HEK293 (cell line): ENCODE data around the gene COL13A1.

Experiments
- CTCF ChIA-PET: fragments of 350-600 bp; formaldehyde crosslinking; extraction: SDS; loops from one replicate; lab custom pipeline; 2021; ENCODE audit warnings: antibody characterized with exemption; lab: Yijun Ruan, JAX
- POLR2A ChIA-PET: fragments of 300-600 bp; formaldehyde crosslinking; extraction: SDS; loops from one replicate; lab custom pipeline; 2020; ENCODE audit warnings: antibody characterized with exemption, inconsistent platforms; lab: Yijun Ruan, JAX
- H3K27ac ChIP-seq: fragments of 200-500 bp; sonication (Bioruptor generic); 2 replicates; pipeline ENCODE4 v1.5.1; 2014; ENCODE audit warnings: low read depth, low read length, control low read depth, inconsistent platforms; ENCODE audit errors: extremely low read depth
- H3K36me3 ChIP-seq, 2 experiments: fragments of 200-500 bp in 1 of 2; sonication (Bioruptor generic) in 1 of 2; 1 replicate in 1 of 2; 2 replicates in 1 of 2; pipeline ENCODE4 v1.5.1; 2014 to 2017; ENCODE audit warnings: inconsistent platforms in 2 of 2, low read length in 2 of 2; ENCODE audit not compliant: control insufficient read depth in 2 of 2, insufficient read depth in 1 of 2
- H3K4me1 ChIP-seq: fragments of 200-500 bp; sonication (Bioruptor generic); 2 replicates; pipeline ENCODE4 v1.5.1; 2014; ENCODE audit warnings: mild to moderate bottlenecking, low read length, inconsistent platforms; ENCODE audit not compliant: control insufficient read depth, insufficient read depth
- H3K4me3 ChIP-seq: 2 replicates; pipeline ENCODE4 v1.5.1; 2011; ENCODE audit warnings: low read depth, mild to moderate bottlenecking, control low read depth, low read length, moderate library complexity
- H3K9me3 ChIP-seq: fragments of 200-500 bp; sonication (Bioruptor generic); 2 replicates; pipeline ENCODE4 v1.5.1; 2014; ENCODE audit warnings: low read depth, low read length, inconsistent platforms; ENCODE audit not compliant: control insufficient read depth, insufficient read depth
- BCL11B ChIP-seq: fragments of 450-650 bp; formaldehyde crosslinking; IDR thresholded peaks from 2 replicates; pipeline ENCODE4 v1.5.1; 2016; ENCODE audit warnings: low read depth, missing biosample characterization, missing genetic modification characterization
- GLI2 ChIP-seq: fragments of 450-650 bp; formaldehyde crosslinking; IDR thresholded peaks from 2 replicates; pipeline ENCODE4; 2017; ENCODE audit warnings: missing biosample characterization, missing genetic modification characterization, low read depth, borderline replicate concordance
- GLI4 ChIP-seq: fragments of 450-650 bp; formaldehyde crosslinking; IDR thresholded peaks from 2 replicates; pipeline ENCODE4 v1.5.1; 2016; ENCODE audit warnings: missing biosample characterization, missing genetic modification characterization
- IKZF3 ChIP-seq: fragments of 450-650 bp; IDR thresholded peaks from 2 replicates; pipeline ENCODE4 v1.5.0; 2018; ENCODE audit warnings: missing biosample characterization, mild to moderate bottlenecking, missing genetic modification characterization, moderate library complexity
- KLF7 ChIP-seq: fragments of 450-650 bp; formaldehyde crosslinking; IDR thresholded peaks from 2 replicates; pipeline ENCODE4 v1.5.1; 2016; ENCODE audit warnings: missing biosample characterization, missing genetic modification characterization, borderline replicate concordance
- KLF9 ChIP-seq: fragments of 450-650 bp; formaldehyde crosslinking; IDR thresholded peaks from 2 replicates; pipeline ENCODE4 v1.5.1; 2016; ENCODE audit warnings: missing biosample characterization, missing genetic modification characterization, low read depth
- SCRT1 ChIP-seq: fragments of 450-650 bp; formaldehyde crosslinking; IDR thresholded peaks from 2 replicates; pipeline ENCODE4 v1.5.1; 2016; ENCODE audit warnings: missing biosample characterization, missing genetic modification characterization, borderline replicate concordance
- TCF7L2 ChIP-seq: IDR thresholded peaks from 2 replicates; pipeline ENCODE4 v1.6.1; 2011; ENCODE audit warnings: low read depth, mild to moderate bottlenecking, inconsistent platforms, low read length, moderate library complexity, borderline replicate concordance
- YY1 ChIP-seq: fragments of 450-650 bp; formaldehyde crosslinking; IDR thresholded peaks from 2 replicates; pipeline ENCODE4 v1.5.1; 2018; ENCODE audit warnings: missing biosample characterization, missing genetic modification characterization
- ZFP69B ChIP-seq: fragments of 450-650 bp; formaldehyde crosslinking; IDR thresholded peaks from 2 replicates; pipeline ENCODE4 v1.5.1; 2016; ENCODE audit warnings: missing biosample characterization, missing genetic modification characterization
- ZIC2 ChIP-seq: fragments of 450-650 bp; formaldehyde crosslinking; IDR thresholded peaks from 2 replicates; pipeline ENCODE4 v1.5.1; 2016; ENCODE audit warnings: missing biosample characterization, missing genetic modification characterization
- ZNF138 ChIP-seq: fragments of 450-650 bp; formaldehyde crosslinking; IDR thresholded peaks from 2 replicates; pipeline ENCODE4 v1.5.1; 2016; ENCODE audit warnings: missing biosample characterization, missing genetic modification characterization, borderline replicate concordance
- ZNF341 ChIP-seq: fragments of 450-650 bp; formaldehyde crosslinking; IDR thresholded peaks from 2 replicates; pipeline ENCODE4; 2016; ENCODE audit warnings: low read depth, missing biosample characterization, missing genetic modification characterization
- ZNF449 ChIP-seq: fragments of 450-650 bp; formaldehyde crosslinking; IDR thresholded peaks from 2 replicates; pipeline ENCODE4 v1.5.1; 2017; ENCODE audit warnings: missing biosample characterization, mild to moderate bottlenecking, missing genetic modification characterization, moderate library complexity
- ZNF555 ChIP-seq: fragments of 450-650 bp; formaldehyde crosslinking; conservative IDR thresholded peaks from 2 replicates; pipeline ENCODE4 v1.5.1; 2017; ENCODE audit warnings: missing biosample characterization, mild to moderate bottlenecking, missing genetic modification characterization, inconsistent platforms
- ZNF654 ChIP-seq: fragments of 450-650 bp; formaldehyde crosslinking; IDR thresholded peaks from 2 replicates; pipeline ENCODE4 v1.5.1; 2016; ENCODE audit warnings: low read depth, missing biosample characterization, missing genetic modification characterization
- ZNF837 ChIP-seq: fragments of 450-650 bp; formaldehyde crosslinking; IDR thresholded peaks from 2 replicates; pipeline ENCODE4 v1.5.1; 2016; ENCODE audit warnings: missing biosample characterization, missing genetic modification characterization
- ZSCAN16 ChIP-seq: fragments of 450-650 bp; formaldehyde crosslinking; IDR thresholded peaks from 2 replicates; pipeline ENCODE4 v1.5.1; 2016; ENCODE audit warnings: missing biosample characterization, missing genetic modification characterization
- TF ChIP-seq, protein P1 (sequence below): fragments of 450-650 bp; IDR thresholded peaks from 2 replicates; pipeline ENCODE4 v1.5.1; 2018; ENCODE audit warnings: missing biosample characterization, mild to moderate bottlenecking, missing genetic modification characterization
- TF ChIP-seq, protein P2 (sequence below): fragments of 450-650 bp; formaldehyde crosslinking; IDR thresholded peaks from 2 replicates; pipeline ENCODE4 v1.5.1; 2016; ENCODE audit warnings: missing biosample characterization, missing genetic modification characterization, borderline replicate concordance
- TF ChIP-seq, protein P3 (sequence below): fragments of 450-650 bp; formaldehyde crosslinking; IDR thresholded peaks from 2 replicates; pipeline ENCODE4 v1.5.1; 2016; ENCODE audit warnings: missing biosample characterization, missing genetic modification characterization
- TF ChIP-seq, protein P4 (sequence below): fragments of 450-650 bp; formaldehyde crosslinking; IDR thresholded peaks from 2 replicates; pipeline ENCODE4 v1.5.1; 2016; ENCODE audit warnings: missing biosample characterization, missing genetic modification characterization

COL13A1 gene

GRCh38 chr10:69758310-69758728, 43.4 kb upstream of the COL13A1 start (continued):
- no peak for TF ChIP-seq KLF9 (tag by site-specific recombination)
- TF ChIP-seq BCL11B: no peak
- TF ChIP-seq, protein P1, sequence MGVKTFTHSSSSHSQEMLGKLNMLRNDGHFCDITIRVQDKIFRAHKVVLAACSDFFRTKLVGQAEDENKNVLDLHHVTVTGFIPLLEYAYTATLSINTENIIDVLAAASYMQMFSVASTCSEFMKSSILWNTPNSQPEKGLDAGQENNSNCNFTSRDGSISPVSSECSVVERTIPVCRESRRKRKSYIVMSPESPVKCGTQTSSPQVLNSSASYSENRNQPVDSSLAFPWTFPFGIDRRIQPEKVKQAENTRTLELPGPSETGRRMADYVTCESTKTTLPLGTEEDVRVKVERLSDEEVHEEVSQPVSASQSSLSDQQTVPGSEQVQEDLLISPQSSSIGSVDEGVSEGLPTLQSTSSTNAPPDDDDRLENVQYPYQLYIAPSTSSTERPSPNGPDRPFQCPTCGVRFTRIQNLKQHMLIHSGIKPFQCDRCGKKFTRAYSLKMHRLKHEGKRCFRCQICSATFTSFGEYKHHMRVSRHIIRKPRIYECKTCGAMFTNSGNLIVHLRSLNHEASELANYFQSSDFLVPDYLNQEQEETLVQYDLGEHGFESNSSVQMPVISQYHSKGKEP (tag by site-specific recombination): no peak
- TF ChIP-seq TCF7L2: no peak
- TF ChIP-seq ZNF449 (tag by site-specific recombination): no peak
- TF ChIP-seq ZNF341 (tag by site-specific recombination): peak; percentile 75
- TF ChIP-seq, all 188 proteins: peak for 6

DNA sequence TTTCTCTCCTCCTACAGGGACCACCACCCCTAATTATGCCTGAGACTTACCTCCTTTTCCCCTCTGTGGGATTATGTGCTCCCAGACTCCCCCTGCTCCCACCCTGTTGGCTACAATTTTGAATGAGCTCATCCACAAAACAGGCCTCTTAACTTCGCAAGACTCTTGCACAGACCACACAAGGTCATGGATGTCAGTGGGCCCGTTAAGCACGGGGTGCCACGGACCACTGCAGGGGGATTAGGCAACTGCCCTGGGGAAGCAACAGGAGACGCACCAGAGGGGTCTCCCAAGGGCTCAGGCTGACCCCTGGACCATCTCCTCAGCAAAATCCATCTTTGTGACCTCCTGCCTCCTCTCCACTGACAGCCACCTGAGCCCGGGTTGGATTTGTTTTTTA, 42.1 kb upstream of the COL13A1 start:
- H3K36me3 ChIP-seq: no peaks in the 10 kb centered on the region
- peaks cover 9% of the 10 kb centered on the region; the same call in 1 of the 2 replicates for H3K4me1 ChIP-seq
- CTCF ChIA-PET: interaction anchor here (0.6 to 3.4 kb wide), 4 partner anchors 17 to 151 kb away, joined by 3 to 13 read pairs (median 10); no protein-coding TSS in a partner anchor
- POLR2A ChIA-PET: no interaction called here
- no peaks in the 10 kb centered on the region for H3K9me3 ChIP-seq
- TF ChIP-seq ZIC2 (tag by site-specific recombination) (peak; percentile 42; the same call in 1 of the 2 replicates), YY1 (tag by site-specific recombination) (no peak)
- no peak overlapping the region for H3K4me3 ChIP-seq
- no peak overlapping the region for H3K27ac ChIP-seq

GRCh38 chr10:69760072-69760471, 41.6 kb upstream of the COL13A1 start:
- peaks cover 9% of the 10 kb centered on the region; the same call in 1 of the 2 replicates for H3K4me1 ChIP-seq
- H3K27ac ChIP-seq: no peak overlapping the region
- H3K36me3 ChIP-seq: no peaks in the 10 kb centered on the region
- H3K4me3 ChIP-seq: no peak overlapping the region
- POLR2A ChIA-PET: no interaction called here
- no peaks in the 10 kb centered on the region for H3K9me3 ChIP-seq
- CTCF ChIA-PET: interaction anchor here (3.4 kb wide), 1 partner anchor 17 kb away, joined by 12 read pairs; no protein-coding TSS in a partner anchor
- TF ChIP-seq ZNF654 (tag by site-specific recombination) (no peak), IKZF3 (tag by site-specific recombination) (no peak), KLF7 (tag by site-specific recombination) (no peak), GLI2 (tag by site-specific recombination) (no peak), ZSCAN16 (tag by site-specific recombination) (no peak), ZNF138 (tag by site-specific recombination) (no peak), GLI4 (tag by site-specific recombination) (no peak), SCRT1 (tag by site-specific recombination) (no peak), ZNF555 (tag by site-specific recombination) (no peak), ZFP69B (tag by site-specific recombination) (no peak), ZNF837 (tag by site-specific recombination) (no peak)
- TF ChIP-seq, protein P2, sequence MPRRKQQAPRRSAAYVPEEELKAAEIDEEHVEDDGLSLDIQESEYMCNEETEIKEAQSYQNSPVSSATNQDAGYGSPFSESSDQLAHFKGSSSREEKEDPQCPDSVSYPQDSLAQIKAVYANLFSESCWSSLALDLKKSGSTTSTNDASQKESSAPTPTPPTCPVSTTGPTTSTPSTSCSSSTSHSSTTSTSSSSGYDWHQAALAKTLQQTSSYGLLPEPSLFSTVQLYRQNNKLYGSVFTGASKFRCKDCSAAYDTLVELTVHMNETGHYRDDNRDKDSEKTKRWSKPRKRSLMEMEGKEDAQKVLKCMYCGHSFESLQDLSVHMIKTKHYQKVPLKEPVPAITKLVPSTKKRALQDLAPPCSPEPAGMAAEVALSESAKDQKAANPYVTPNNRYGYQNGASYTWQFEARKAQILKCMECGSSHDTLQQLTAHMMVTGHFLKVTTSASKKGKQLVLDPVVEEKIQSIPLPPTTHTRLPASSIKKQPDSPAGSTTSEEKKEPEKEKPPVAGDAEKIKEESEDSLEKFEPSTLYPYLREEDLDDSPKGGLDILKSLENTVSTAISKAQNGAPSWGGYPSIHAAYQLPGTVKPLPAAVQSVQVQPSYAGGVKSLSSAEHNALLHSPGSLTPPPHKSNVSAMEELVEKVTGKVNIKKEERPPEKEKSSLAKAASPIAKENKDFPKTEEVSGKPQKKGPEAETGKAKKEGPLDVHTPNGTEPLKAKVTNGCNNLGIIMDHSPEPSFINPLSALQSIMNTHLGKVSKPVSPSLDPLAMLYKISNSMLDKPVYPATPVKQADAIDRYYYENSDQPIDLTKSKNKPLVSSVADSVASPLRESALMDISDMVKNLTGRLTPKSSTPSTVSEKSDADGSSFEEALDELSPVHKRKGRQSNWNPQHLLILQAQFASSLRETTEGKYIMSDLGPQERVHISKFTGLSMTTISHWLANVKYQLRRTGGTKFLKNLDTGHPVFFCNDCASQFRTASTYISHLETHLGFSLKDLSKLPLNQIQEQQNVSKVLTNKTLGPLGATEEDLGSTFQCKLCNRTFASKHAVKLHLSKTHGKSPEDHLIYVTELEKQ (tag by site-specific recombination): no peak
- TF ChIP-seq, protein P3, sequence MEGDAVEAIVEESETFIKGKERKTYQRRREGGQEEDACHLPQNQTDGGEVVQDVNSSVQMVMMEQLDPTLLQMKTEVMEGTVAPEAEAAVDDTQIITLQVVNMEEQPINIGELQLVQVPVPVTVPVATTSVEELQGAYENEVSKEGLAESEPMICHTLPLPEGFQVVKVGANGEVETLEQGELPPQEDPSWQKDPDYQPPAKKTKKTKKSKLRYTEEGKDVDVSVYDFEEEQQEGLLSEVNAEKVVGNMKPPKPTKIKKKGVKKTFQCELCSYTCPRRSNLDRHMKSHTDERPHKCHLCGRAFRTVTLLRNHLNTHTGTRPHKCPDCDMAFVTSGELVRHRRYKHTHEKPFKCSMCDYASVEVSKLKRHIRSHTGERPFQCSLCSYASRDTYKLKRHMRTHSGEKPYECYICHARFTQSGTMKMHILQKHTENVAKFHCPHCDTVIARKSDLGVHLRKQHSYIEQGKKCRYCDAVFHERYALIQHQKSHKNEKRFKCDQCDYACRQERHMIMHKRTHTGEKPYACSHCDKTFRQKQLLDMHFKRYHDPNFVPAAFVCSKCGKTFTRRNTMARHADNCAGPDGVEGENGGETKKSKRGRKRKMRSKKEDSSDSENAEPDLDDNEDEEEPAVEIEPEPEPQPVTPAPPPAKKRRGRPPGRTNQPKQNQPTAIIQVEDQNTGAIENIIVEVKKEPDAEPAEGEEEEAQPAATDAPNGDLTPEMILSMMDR (tag by site-specific recombination): no peak
- TF ChIP-seq, protein P4, sequence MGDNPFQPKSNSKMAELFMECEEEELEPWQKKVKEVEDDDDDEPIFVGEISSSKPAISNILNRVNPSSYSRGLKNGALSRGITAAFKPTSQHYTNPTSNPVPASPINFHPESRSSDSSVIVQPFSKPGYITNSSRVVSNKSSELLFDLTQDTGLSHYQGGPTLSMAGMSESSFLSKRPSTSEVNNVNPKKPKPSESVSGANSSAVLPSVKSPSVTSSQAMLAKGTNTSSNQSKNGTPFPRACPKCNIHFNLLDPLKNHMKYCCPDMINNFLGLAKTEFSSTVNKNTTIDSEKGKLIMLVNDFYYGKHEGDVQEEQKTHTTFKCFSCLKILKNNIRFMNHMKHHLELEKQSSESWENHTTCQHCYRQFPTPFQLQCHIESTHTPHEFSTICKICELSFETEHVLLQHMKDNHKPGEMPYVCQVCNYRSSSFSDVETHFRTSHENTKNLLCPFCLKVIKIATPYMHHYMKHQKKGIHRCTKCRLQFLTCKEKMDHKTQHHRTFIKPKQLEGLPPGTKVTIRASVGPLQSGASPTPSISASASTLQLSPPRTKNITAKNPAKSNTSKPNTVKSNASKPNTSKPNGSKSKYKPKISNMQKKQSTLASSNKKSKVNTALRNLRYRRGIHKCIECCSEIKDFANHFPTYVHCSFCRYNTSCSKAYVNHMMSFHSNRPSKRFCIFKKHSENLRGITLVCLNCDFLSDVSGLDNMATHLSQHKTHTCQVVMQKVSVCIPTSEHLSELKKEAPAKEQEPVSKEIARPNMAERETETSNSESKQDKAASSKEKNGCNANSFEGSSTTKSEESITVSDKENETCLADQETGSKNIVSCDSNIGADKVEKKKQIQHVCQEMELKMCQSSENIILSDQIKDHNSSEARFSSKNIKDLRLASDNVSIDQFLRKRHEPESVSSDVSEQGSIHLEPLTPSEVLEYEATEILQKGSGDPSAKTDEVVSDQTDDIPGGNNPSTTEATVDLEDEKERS: no peak
